Lower leg skin (tissue), 4 donors: ENCODE measurements around the gene VWA8. TPM values are rescaled to one million over a fixed set of nuclear protein-coding genes. Genes with fewer than 3 reads are reported as not detected.

Experiments
- DNase-seq, 2 donors: peaks; one replicate each; pipeline ENCODE4 v3.0.0-alpha.2; 2019; ENCODE audit warnings: low spot score in 2 of 2
- H3K4me3 ChIP-seq: fragments of 200-600 bp; sonication (generic); 2 replicates; pipeline ENCODE4 v1.5.1; 2017; ENCODE audit warnings: mild to moderate bottlenecking, low read depth; ENCODE audit not compliant: poor library complexity, severe bottlenecking
- POLR2A ChIP-seq, 2 donors: fragments of 450-650 bp; IDR thresholded peaks; one replicate each; pipeline ENCODE4 v1.6.1; 2016 to 2017; ENCODE audit warnings: antibody characterized with exemption in 2 of 2, mild to moderate bottlenecking in 1 of 2, moderate library complexity in 1 of 2
- WGBS, 2 donors: methylation state at CpG; one replicate each; pipeline ENCODE4 v1.1.5; 2018; 5-methylcytosine and 5-hydroxymethylcytosine counted together
- intact Hi-C: fragments of 100-400 bp; cut with DNase I; formaldehyde crosslinking; loops from one replicate; pipeline ENCODE4 v1.15.0; 2023; ENCODE audit warnings: low total_unique reads
- total RNA-seq, 4 donors: library from RNA; depleted of rRNA; stranded (reverse); fragments of >200 nt; gene quantifications; one replicate each; pipeline ENCODE4 v1.1.0, GENCODE V29; 2016
- TF ChIP-seq, protein P1 (sequence below), 3 donors: fragments of 450-650 bp; IDR thresholded peaks; one replicate each; pipeline ENCODE4 v1.5.1; 2016; ENCODE audit warnings: antibody characterized with exemption in 3 of 3, mild to moderate bottlenecking in 3 of 3, moderate library complexity in 2 of 3

The VWA8 gene
- total RNA-seq, 4 donors from 2014 or later: 11.8 to 22.0 (median 15.1) TPM

GRCh38 chr13:41859565-41859964 lies 101.3 kb downstream of the VWA8 start:
- intact Hi-C loops: no loop called here
- no peak for DNase-seq
- H3K4me3 ChIP-seq: no peak overlapping the region
- no peak for TF ChIP-seq POLR2A (IDR thresholded peaks at IDR 0.05)
- WGBS, 2 donors: 75 to 84% methylated on average over 1 of the region's 1 CpG

- WGBS, 2 donors: 75 to 79% methylated on average over 5 of the region's 5 CpGs
These were observed 102.1 kb downstream of the VWA8 start for GRCh38 chr13:41858780-41859179.

GRCh38 chr13:41854758-41855157 lies 106.2 kb downstream of the VWA8 start:
- WGBS, 2 donors: 92 to 96% methylated on average over 1 of the region's 1 CpG
- DNase-seq: no peak
- intact Hi-C loops: no loop called here
- H3K4me3 ChIP-seq: no peak overlapping the region
- no peak for TF ChIP-seq POLR2A (IDR thresholded peaks at IDR 0.05)

More at GRCh38 chr13:41858780-41859179, 102.1 kb downstream of the VWA8 start:
- H3K4me3 ChIP-seq: no peak overlapping the region
- DNase-seq: no peak
- TF ChIP-seq, protein P1, sequence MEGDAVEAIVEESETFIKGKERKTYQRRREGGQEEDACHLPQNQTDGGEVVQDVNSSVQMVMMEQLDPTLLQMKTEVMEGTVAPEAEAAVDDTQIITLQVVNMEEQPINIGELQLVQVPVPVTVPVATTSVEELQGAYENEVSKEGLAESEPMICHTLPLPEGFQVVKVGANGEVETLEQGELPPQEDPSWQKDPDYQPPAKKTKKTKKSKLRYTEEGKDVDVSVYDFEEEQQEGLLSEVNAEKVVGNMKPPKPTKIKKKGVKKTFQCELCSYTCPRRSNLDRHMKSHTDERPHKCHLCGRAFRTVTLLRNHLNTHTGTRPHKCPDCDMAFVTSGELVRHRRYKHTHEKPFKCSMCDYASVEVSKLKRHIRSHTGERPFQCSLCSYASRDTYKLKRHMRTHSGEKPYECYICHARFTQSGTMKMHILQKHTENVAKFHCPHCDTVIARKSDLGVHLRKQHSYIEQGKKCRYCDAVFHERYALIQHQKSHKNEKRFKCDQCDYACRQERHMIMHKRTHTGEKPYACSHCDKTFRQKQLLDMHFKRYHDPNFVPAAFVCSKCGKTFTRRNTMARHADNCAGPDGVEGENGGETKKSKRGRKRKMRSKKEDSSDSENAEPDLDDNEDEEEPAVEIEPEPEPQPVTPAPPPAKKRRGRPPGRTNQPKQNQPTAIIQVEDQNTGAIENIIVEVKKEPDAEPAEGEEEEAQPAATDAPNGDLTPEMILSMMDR (IDR thresholded peaks at IDR 0.05): no peak
- no peak for TF ChIP-seq POLR2A (IDR thresholded peaks at IDR 0.05)
- intact Hi-C loops: no loop called here

- WGBS, 2 donors: 88 to 95% methylated on average over 3 of the region's 3 CpGs
- TF ChIP-seq POLR2A (IDR thresholded peaks at IDR 0.05): no peak
- TF ChIP-seq, protein P1 (IDR thresholded peaks at IDR 0.05): no peak
- intact Hi-C loops: no loop called here
- no peak for DNase-seq
- no peak overlapping the region for H3K4me3 ChIP-seq
These were observed 109.6 kb downstream of the VWA8 start for GRCh38 chr13:41851351-41851750.

DNA sequence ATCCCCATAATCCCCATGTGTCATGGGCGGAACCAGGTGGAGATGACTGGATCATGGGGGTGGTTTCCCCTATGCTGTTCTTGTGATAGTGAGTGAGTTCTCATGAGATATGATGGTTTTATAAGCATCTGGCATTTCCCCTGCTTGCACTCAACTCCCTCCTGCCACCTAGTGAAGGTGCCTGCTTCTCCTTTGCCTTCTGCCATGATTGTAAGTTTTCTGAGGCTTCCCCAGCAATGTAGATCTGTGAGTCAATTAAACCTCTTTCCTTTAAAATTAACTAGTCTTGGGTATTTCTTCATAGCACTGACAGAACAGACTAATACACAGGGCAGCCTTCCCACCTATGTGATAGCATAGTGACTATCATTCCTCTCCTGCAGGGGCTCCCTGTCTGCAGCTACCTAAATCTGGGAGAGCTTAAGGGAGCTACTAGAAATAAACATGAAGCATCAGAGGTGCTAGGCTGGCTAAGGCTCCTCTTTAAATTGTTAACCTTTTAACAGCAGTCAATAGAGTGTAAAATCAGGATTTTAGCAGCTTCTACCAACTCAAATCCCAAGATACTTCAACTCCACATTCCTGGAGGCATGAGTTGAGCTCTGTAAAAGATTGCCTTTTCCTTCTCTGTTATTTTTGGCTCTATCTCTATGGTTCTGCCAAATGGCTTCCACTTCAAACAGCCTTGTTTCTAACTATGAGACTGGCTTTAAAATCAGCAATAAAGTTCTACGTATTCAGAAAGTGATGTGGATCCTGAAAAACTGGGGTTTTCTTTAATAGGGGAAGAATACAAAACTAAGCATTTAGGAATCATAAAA lies 112.3 kb downstream of the VWA8 start:
- intact Hi-C loops: no loop called here

GRCh38 chr13:41847216-41847615 lies 113.7 kb downstream of the VWA8 start:
- DNase-seq: no peak
- intact Hi-C loops: no loop called here
- no peak for TF ChIP-seq POLR2A (IDR thresholded peaks at IDR 0.05)
- TF ChIP-seq, protein P1 (IDR thresholded peaks at IDR 0.05): no peak
- 92 to 96% methylated on average over 3 of the region's 3 CpGs for WGBS, 2 donors
- no peak overlapping the region for H3K4me3 ChIP-seq

More for the DNA sequence above, 112.3 kb downstream of the VWA8 start:
- DNase-seq: no peak
- H3K4me3 ChIP-seq: no peak overlapping the region
- no peak for TF ChIP-seq POLR2A (IDR thresholded peaks at IDR 0.05)
- TF ChIP-seq, protein P1 (IDR thresholded peaks at IDR 0.05): no peak
- WGBS, 2 donors: 81 to 90% methylated on average over 2 of the region's 2 CpGs
